Measurements from ENCODE around the gene PRR23E.

Gene PRR23E, protein sequence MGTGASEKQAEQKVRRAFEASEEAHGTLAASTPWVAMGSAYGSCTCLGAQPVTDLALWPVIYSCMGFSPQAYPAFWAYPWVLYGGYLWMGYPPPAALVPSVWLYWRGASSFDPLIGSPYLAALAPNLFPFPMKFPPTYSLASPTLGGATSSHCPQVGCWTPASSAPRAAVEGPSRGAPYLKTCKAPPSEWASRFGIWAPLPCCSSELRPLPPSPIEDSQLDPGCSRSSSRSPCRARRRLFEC

DNA sequence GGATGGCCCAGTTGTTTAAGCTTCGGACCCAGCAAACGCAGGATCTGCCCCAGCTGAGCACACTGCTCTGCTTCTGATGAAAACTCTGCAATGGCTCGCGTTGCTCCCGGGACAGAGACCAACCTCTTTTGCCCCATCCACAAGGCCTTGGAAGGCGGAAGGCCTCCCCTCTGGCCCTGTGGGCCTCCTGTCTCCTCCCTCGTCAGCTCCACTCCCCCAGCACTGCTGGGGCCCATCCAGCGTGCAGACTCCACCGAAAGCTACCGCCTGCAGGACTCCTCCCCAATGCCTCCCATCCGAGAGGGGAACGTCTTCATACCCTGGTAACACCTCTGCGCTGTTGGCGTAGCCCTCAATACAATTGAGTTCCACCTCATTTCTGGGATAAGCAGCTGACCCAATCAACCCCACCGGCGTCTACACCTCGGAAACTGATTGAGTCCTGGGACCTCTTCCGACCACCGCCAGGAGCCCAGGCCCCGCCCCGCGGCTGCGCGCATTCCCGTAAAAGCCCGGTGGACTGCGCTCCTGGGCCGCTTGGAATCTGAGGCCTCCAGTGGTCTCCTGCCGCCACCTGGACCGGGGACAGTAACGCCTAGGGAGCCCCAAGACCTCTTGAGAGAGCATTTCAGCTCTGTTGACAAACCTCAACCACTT, at the start of gene PRR23E:
Gene PRR23E (plus strand): TSS at position 556 of the 657 bp plus-strand sequence. CDS start 3,555 bp downstream, outside the sequence.
- no peak for DNase-seq

DNA sequence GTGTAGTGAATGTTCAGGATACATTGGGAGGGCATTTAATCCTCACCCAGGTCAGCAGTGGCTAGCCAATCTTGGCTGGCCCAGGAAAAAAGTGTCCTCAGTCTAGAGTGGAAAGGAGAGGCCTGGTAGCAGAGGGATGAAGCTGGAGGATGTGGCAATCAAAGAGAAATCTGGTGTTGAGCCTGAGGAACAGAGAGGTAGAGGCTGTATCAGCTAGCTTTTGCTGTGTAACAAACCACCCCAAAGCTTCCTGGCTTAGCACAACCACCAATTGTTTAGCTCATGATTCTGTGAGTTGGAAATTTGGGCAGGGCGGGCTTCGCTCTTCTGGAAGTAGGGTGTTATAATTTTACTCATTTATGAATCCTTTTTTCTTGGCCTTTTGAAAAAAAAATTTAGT, 49.8 kb upstream of the PRR23E start:
- no peak for DNase-seq

DNA sequence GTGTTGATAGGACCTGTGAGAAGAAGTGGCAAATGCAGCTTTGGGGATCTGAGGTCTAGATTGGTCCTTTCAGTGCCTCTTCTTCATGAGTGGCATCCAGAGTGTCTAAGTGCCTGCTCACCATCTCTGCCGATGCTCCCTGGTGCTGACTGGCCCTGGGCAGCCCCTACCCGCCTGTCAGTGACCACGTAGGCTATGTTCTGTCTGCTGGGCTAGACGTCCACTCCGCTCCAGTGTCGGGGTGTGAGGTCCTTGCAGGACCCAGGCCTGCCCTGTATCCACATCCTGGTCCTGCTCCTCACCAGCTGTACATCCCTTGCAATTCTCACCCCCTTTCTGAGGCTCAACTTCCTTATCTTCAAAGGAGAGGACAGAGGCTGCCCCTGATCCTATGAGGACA, 48.3 kb upstream of the PRR23E start:
- DNase-seq, result no peak

DNA sequence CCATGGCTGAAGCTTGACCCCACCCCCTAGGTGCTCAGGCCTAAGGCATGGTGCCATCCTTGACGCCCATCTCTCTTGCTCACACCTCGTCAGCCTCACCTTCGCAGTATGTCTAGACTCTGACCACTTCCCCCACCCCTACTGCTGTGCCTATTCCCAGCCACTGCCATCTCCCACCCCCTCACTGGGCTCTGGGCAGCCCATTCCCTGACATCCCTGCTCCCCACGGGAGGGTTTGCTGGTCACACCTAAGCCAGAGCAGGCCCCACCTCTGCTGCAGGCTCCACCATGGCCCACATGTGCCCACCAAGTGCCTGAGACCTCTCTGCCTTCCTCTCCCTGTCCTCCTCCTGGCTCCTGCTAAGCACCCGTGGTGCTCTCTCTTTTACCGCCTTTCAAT, 47.7 kb upstream of the PRR23E start:
- no peak for DNase-seq

DNA sequence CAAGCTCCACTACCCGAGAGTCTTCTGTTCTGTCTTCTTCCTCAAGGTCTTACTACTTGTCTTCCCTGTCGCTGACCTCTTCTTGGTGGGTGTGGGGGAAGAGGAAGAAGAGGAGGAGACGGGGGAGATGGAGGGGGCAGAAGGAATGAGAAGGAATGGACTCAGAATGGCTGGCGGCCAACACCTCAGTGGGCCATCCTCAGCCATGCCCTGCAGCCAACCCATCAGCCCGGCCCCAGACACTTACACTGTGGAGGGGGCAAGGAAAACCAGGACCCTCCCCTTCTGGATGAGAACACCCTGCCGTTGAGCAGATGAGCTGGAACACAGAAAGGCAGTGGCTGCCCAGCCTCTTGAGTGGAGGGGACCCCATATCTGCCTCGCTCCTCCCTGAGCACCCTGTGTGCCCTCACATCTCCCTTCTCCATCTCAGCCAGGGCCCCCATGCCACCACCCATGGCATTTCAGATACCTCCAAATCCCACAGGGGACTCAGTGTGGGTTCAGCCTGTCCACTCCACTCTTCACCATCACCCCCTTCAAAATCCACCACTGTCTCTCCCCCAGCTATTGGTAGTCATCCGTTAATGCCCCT, 45.5 kb upstream of the PRR23E start:
- no peak for DNase-seq

DNA sequence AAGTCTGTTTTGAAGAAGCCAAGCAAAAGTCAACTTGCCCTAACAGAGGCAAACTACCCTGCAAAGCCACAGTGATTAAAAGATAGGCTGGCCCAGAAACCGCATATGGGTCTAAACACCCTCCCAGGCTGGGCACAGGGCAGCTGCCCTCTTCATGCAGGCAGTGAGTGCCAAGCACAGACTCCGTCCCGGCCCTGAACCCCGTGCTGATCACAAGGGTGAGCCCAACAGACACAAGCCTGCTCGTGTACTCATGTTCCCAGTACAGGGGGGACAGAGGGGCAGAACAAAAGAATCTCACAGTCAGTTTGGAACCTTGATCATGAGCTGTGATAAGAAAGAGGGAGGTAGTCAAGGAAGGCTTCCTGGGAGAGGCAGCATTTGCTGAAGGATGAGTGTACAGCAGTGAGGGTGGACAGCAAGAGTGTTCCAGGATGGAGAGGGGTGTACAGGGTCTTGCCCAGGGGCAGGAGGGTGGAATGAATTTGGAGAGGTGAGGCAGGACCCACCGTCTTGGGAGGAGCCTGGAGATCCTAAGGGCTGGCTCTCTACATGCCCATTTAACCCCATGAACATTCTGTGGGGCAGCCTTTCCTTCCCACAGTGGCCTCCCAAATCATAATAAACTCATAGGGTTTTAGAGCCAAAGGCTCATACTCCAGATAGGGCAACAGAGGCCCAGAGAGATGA, 43.2 kb upstream of the PRR23E start:
- no peak for DNase-seq

DNA sequence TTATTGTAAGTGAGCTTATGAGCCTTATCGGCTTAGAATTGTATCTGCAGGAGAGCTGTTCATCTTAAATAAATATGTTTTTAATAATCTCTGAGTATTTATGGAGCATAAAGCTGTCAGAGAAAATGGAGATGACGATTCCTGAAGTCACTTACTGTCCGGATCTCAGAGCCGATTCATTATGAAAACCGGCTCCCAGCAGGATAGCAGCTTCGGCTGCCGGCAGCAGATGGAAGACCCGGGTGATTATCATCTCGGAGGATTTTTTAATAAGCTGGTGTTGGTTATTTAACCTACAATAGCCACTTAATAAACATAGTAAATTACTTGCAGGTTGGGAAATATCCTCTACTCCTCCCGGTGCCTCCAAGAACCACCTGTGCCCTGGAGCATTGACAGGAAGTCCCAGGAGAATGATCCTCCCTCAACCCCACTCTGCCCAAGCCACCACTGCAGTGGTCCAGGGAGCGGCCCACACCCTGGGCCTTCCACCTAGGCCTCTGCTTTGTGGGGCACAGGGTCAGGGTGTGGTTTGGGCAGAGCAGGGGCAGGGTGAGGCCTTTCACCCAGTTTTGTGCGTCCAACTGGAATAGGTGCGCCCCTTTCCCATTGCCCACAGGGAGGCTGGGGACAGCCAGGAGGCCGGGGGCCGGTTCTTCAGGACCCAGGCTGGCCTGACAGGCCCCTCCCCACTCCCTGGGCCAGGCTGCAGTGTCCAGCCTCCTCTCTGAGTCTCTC, 42.2 kb upstream of the PRR23E start:
- DNase-seq, result peak; percentile 79 to 93

DNA sequence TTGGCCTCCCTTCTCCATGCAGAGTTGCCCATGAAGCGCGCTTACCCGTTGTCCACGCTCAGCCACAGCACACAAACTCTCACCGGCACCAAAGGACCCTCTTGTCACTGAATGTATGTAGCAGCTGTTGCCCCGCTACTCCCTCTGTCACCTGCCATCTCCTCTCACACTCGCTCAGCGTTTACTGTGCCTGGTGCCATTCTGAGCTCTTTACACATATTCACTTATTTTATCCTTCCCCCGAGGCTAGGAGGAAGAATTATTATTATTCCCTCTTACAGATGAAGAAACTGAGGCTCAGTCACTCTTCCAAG, 41.7 kb upstream of the PRR23E start:
- peak; percentile 30 to 80 for DNase-seq

DNA sequence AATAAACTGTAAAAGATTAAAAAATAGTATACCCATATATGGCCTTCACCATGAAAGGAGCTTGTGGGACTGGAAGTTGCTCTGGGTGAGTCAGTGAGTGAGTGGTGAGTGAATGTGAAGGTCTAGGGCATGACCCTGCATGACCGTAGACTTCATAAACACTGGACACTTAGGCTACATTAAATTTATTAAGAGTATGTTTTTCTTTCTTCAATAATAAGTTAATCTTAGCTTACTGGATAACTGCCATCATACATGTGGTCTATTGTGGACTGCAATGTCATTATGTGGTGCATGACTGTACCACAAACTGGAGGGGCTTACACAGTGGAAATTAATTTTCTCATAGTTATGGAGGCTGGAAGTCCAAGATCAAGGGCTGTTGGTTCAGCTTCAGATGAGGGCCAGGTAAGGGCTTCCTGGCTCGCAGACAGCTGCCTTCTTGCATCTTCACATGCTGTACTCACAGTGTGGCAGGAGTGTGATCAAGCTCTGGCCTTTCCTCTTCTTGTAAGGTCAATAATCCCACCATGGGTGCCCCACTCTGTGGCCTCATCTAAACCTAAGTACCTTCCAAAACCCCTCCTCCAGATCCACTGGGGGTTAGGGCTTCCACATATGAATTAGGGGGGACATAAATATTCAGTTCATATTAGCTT, 40.8 kb upstream of the PRR23E start:
- DNase-seq, result no peak

DNA sequence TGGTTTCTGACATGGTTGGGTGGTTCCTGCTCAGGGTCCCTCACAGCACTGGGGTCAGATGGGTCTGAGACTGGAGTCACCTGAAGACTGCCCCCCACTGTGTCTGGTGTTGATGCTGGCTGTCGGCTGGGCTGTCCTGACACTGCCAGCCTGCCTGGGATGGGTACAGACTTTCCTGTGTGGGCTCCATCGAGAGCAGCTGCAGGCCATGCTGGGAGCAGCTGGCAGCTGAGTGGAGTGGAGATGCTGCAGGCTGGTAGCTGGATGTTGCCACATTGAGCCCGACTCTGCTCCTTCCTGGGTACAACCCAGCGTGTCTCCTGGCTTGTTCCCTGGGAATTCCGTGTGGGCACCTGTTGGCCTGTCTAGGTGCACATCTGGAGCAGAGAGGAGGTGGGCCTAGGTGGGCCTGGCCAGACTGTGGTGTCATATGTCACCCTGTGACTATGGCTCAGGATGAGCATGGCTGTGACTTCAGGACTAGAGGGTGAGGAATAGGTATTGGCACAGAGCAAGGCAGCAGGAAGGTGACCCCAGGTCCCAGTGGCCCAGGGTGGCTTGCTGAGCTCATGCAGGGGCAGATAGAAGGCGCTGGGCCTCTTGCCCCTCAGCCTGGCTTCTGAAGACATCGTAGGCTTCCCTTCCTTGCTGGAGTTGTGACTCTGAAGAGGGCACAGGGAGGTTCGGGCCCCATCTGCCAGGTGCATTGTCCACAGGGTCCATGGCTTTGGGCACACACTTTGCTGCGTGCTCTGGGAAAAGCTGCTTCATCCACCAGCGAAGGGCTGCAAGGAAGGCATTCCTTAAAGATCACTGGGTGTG, 40.0 kb upstream of the PRR23E start:
- DNase-seq, result peak; percentile 41 to 79

DNA sequence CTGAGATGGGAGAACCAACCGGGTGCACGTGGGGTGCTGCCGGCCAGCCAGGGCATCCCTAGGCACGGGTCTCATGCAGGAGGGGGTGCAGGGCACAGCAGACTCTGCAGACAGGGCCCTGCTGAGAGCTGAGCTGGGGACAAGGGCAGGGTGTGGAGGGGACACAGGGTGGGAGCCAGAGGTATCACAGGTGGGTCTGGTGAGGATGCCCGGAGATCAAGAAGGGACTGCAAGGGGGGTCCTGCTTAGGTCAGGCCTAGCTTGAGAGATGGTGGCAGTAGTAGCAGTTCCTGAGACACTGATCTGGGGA, 39.5 kb upstream of the PRR23E start:
- no peak for DNase-seq

DNA sequence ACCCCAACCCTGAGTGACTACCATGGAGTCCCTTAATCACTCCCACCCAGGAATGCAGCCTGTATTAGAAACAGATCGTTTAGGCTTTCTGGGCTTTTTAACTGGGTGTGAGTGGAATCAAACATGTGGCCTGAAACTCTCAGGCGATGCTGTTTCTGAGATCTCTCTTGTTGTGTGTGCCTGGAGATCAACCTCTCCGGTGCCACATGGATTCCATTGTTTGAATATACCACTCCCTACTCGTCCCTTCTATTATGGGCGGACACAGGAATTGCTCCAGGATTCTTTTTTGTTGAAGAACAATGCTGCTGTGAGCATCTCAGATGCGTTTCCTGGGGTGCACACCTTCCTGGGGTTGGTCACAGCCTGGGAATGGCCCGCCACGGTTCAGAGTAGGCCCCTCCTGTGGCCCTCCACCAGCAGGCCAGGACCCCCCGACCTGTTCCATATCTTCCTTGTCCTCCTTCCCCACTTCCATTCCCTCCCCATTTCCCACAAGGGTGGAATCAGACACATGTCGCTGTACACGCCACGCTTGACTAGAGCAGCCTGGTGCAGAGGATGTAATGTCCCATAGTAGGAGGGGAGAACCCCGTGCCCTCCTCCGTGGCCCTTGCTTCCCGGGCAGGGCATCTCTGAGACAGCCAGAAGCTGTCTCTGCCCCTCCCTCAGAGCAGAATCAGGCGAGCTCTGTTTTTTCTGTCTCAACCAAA, 36.4 kb upstream of the PRR23E start:
- DNase-seq, result peak in 1 of 2 experiments; percentile 42

DNA sequence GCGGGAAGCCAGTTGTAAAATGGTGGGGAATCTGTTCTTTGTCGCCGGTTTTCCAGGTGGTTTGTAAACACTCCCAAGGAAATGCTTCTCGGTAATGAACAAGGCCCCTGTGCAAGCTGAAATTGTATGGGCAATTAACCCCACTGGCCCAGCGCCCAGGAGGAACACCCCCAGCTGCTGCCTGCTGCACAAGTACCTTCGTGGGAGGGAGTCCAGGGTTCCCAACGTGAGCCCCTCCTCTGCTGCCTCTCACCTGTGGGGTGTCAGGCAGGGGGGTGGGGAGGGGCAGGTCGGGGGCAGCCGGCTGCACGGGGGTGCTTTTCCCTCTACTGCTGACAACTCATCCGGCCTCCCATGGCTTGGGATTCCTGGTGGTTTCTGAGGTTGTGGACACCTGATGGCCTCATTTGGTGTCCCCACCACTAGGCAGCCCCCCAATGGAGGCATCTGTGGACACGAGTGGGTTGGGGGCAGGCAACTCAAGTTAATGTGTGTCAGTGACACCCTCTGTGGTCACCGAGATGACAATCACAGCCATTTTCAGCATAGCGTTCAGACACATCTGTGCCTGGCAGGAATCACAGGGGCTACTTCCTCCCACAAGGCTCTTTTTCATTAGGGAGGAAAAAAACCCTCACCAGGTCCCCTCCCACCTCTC, 35.6 kb upstream of the PRR23E start:
- DNase-seq, result peak; percentile 23 to 70

DNA sequence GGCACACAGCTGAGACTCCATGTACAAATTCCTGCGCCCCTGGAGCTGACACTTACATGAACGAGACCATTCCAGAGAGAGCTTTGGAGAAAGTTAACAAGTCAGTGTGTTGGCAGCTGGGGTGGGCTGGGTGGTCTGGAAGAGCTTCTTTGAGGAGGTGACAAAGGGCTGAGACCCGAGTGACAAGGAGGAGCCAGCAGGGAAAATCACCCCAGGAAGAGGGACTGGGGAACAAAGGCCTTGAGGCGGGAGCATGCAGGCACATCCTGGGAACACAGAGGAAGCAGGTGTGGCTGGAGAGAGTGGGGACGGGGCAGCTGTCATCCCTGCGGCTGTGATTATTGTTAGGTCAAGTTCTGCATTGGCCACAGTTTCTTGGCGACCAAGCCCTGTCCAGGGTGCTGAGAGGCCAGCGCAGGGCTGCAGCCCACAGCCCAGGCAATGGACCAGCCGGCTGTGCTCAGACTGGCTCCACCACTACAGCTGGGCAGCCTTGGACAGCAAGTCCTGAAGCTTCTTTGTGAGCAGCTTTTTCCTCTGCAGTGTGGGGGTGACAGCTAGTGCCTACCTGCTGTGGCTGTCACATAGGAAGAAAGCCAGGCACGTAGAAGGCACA, 34.2 kb upstream of the PRR23E start:
- DNase-seq, result peak; percentile 35 to 70

DNA sequence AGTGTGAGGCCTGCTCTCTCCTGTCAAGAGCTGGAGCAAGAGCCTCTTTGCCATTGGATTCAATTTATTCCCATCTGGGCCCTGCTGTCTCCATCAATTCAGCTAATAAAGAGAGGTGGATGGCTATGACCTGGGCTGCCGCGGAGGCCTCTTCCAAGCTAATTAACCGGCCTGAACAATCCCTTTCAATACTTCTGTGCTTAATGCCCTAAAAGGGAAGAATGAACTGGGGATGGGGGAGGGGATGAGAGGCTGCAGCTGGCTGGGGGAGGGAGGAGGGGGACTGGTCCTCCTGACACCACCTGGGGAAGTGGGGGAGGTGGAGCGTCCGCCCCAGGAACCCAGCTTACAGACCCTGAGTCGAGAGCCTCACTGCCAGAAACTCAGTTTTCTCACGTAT, 33.4 kb upstream of the PRR23E start:
- DNase-seq, result peak; percentile 98

DNA sequence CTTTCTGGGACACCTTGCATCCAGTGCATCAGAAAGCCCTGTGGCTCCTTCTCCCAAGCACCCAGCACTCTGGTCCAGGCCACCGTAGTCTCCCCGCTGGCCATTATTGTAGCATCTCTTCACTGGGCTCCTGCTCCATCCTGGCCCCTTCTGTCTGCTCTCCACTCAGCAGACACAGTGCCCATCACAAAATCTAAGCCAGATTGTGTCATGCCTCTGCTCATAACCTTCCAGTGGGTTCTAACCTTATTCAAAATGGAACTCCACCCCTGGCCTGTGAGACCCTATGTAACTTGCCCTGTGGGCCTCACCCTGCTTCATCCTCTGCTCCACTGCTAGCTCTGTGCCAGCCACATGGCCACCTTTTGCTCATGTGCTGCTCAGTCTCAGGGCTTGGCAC, 31.7 kb upstream of the PRR23E start:
- DNase-seq, result no peak

DNA sequence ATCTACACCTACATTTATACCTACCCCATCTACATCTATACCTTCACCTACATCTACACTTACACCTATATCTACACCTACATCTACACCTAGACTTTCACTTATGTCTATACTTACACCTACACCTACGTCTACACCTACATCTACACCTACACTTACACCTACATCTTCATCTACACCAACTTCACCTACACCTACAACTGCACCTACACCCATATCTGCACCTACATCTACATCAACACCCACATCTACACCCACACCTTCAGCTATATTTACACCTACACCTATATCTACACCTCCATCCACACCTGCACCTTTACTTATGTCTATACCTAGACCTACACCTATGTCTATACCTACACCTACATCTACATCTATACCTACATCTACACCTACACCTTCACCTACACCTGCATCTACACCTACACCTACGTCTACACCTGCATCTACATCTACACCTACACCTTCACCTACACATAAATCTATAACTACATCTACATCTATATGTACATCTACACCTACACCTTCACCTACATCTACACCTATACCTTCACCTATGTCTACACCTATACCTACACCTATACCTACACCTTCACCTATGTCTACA, 30.9 kb upstream of the PRR23E start:
- DNase-seq, result no peak

DNA sequence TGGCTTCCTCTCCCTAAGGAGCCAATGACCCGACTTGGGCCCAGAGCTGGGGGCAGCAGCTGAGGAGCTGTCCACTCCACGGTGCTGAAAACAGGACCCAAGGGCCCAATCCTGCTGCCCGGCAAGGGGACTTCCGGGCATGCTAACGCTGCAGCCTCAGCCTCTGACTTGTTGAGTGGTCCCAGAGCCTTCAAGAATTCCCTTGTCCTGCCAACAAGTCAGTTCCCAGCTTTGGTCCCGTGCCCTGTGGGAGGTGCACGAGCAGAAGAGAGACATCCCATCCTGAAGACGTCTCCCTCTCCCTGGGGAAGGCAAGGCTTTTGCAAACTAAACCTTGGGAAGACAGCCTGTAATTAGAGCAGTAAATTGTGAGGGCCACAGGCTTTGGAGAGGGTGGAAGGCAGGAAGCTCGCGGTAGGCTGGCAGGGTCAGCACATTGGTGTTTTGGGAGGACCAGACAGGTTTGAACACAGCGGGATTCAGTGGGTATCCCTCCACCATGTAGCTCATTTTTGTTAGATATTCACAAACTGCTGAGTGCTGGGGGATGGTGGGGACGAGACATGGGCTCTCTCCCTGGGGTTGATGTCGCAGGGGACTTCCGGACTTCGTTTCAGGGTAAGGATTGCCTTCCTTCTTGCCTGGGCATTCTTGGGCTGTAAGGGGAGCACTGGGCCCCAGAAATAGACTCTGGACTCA, 29.8 kb upstream of the PRR23E start:
- no peak for DNase-seq

DNA sequence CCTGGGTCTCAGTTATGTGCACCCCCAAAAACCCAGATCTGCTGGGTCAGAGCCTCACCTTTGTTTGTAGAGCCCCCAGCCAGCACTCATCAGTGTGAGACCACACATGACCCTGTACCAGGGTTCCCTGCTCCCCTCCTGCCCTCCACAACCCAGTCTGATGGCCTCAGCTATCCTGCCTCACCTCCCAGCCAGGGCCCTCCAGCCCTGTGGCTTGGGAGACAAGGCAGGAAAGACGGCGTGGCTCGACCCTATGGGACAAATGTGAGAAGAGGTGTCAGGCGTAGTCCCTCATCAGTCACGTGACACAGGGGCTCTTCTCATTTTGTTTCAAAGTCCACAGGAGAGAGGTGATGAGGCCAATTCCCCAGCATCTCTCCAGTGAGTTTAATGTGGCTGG, 28.3 kb upstream of the PRR23E start:
- DNase-seq, result no peak

Data from NCI-H524 (cell line).